ENCODE data around the gene LYST.

LYST gene

GRCh38 chr1:235898126-235898525 is 31.4 kb upstream of the LYST start:
- H3F3A ChIP-seq (ENCODE audit: insufficient read depth): no peaks in the 10 kb centered on the region
- no peaks in the 10 kb centered on the region for H3K9me2 ChIP-seq (replicated peaks; ENCODE audit: insufficient read depth, low read length)
- H3K9me3 ChIP-seq (ENCODE audit: insufficient read depth, low read length): no peaks in the 10 kb centered on the region
- H3K4me3 ChIP-seq (ENCODE audit: insufficient read depth, low read length, poor library complexity, severe bottlenecking): no peak overlapping the region
- H3K9ac ChIP-seq (ENCODE audit: low read length): no peak overlapping the region
- TF ChIP-seq EZH2phosphoT487 (conservative IDR thresholded peaks at IDR 0.05; ENCODE audit: low read length) (no peak), CTCF (IDR thresholded peaks at IDR 0.05; ENCODE audit: insufficient read depth, low read length, poor library complexity, severe bottlenecking) (no peak)
- H3K27ac ChIP-seq (ENCODE audit: low read depth, low read length): no peak overlapping the region
- no peak overlapping the region for H2AFZ ChIP-seq (ENCODE audit: low read depth, low read length, severe bottlenecking)
- H3K27me3 ChIP-seq (ENCODE audit: low read length): no peaks in the 10 kb centered on the region
- no peak overlapping the region for H3K4me2 ChIP-seq (ENCODE audit: low read depth, low read length, poor library complexity, severe bottlenecking)
- H3K36me3 ChIP-seq (ENCODE audit: low read length): no peaks in the 10 kb centered on the region
- H4K20me1 ChIP-seq (ENCODE audit: low read depth, low read length): no peaks in the 10 kb centered on the region
- H3K79me2 ChIP-seq (ENCODE audit: insufficient read depth, low read length): no peaks in the 10 kb centered on the region

GRCh38 chr1:235893840-235894239 is 27.1 kb upstream of the LYST start:
- no peaks in the 10 kb centered on the region for H3K9me3 ChIP-seq (ENCODE audit: insufficient read depth, low read length)
- no peaks in the 10 kb centered on the region for H4K20me1 ChIP-seq (ENCODE audit: low read depth, low read length)
- H3K4me2 ChIP-seq (ENCODE audit: low read depth, low read length, poor library complexity, severe bottlenecking): no peak overlapping the region
- TF ChIP-seq CTCF (IDR thresholded peaks at IDR 0.05; ENCODE audit: insufficient read depth, low read length, poor library complexity, severe bottlenecking): no peak
- no peak for TF ChIP-seq EZH2phosphoT487 (conservative IDR thresholded peaks at IDR 0.05; ENCODE audit: low read length)
- H3K9ac ChIP-seq (ENCODE audit: low read length): no peak overlapping the region
- no peaks in the 10 kb centered on the region for H3K79me2 ChIP-seq (ENCODE audit: insufficient read depth, low read length)
- no peaks in the 10 kb centered on the region for H3K9me2 ChIP-seq (replicated peaks; ENCODE audit: insufficient read depth, low read length)
- no peak overlapping the region for H3K27ac ChIP-seq (ENCODE audit: low read depth, low read length)
- H3K27me3 ChIP-seq (ENCODE audit: low read length): no peaks in the 10 kb centered on the region
- no peaks in the 10 kb centered on the region for H3F3A ChIP-seq (ENCODE audit: insufficient read depth)
- H3K4me3 ChIP-seq (ENCODE audit: insufficient read depth, low read length, poor library complexity, severe bottlenecking): no peak overlapping the region
- H3K36me3 ChIP-seq (ENCODE audit: low read length): no peaks in the 10 kb centered on the region
- H2AFZ ChIP-seq (ENCODE audit: low read depth, low read length, severe bottlenecking): no peak overlapping the region

- H2AFZ ChIP-seq (ENCODE audit: low read depth, low read length, severe bottlenecking): no peak overlapping the region
- no peaks in the 10 kb centered on the region for H3K9me3 ChIP-seq (ENCODE audit: insufficient read depth, low read length)
- H3K79me2 ChIP-seq (ENCODE audit: insufficient read depth, low read length): no peaks in the 10 kb centered on the region
- TF ChIP-seq CTCF (IDR thresholded peaks at IDR 0.05; ENCODE audit: insufficient read depth, low read length, poor library complexity, severe bottlenecking) (no peak), EZH2phosphoT487 (conservative IDR thresholded peaks at IDR 0.05; ENCODE audit: low read length) (no peak)
- no peak overlapping the region for H3K9ac ChIP-seq (ENCODE audit: low read length)
- H3K36me3 ChIP-seq (ENCODE audit: low read length): no peaks in the 10 kb centered on the region
- H3K4me2 ChIP-seq (ENCODE audit: low read depth, low read length, poor library complexity, severe bottlenecking): no peak overlapping the region
- no peak overlapping the region for H3K27ac ChIP-seq (ENCODE audit: low read depth, low read length)
- H3K9me2 ChIP-seq (replicated peaks; ENCODE audit: insufficient read depth, low read length): no peaks in the 10 kb centered on the region
- H3K27me3 ChIP-seq (ENCODE audit: low read length): no peaks in the 10 kb centered on the region
- no peaks in the 10 kb centered on the region for H4K20me1 ChIP-seq (ENCODE audit: low read depth, low read length)
- no peaks in the 10 kb centered on the region for H3F3A ChIP-seq (ENCODE audit: insufficient read depth)
- H3K4me3 ChIP-seq (ENCODE audit: insufficient read depth, low read length, poor library complexity, severe bottlenecking): no peak overlapping the region
Measured at GRCh38 chr1:235892734-235893413, 26.2 kb upstream of the LYST start.
